Amniotic epithelial cell (primary cell): ENCODE results near the gene LRRC74B.
"Not testable (repeated sequence)": the region's sequence is repeated elsewhere in the genome, so short reads cannot be mapped to it uniquely, and the experiment has no call there.

Source experiments
- DNase-seq: peaks from one replicate; pipeline ENCODE4 v3.0.0-alpha.2; 2010; ENCODE audit warnings: low read depth

The LRRC74B gene

GRCh38 chr22:21045585-21046294 is at the start of gene LRRC74B:
Gene LRRC74B, plus strand, starts transcription at chr22:21045946. Its CDS starts 41 bp downstream, at chr22:21045987.
- peak; percentile 92 for DNase-seq

DNA sequence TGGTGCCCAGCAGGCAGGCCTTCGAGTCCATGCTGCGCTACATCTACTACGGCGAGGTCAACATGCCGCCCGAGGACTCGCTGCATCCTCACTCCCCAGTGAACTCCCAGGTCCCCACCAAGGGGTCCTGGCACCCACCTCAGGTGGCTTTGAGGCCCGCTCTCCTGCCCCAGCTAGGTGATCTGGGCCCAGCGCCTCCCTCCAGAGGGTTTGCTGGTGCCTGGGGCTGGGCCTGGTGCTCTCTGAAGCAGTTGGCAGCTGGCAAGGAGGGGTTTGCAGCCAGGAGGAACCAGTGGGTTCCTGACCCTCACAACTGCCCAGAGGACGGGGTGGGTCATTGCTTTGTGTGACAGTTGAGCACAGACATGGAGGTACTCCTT is 49.7 kb upstream of the LRRC74B start:
- no peak for DNase-seq

DNA sequence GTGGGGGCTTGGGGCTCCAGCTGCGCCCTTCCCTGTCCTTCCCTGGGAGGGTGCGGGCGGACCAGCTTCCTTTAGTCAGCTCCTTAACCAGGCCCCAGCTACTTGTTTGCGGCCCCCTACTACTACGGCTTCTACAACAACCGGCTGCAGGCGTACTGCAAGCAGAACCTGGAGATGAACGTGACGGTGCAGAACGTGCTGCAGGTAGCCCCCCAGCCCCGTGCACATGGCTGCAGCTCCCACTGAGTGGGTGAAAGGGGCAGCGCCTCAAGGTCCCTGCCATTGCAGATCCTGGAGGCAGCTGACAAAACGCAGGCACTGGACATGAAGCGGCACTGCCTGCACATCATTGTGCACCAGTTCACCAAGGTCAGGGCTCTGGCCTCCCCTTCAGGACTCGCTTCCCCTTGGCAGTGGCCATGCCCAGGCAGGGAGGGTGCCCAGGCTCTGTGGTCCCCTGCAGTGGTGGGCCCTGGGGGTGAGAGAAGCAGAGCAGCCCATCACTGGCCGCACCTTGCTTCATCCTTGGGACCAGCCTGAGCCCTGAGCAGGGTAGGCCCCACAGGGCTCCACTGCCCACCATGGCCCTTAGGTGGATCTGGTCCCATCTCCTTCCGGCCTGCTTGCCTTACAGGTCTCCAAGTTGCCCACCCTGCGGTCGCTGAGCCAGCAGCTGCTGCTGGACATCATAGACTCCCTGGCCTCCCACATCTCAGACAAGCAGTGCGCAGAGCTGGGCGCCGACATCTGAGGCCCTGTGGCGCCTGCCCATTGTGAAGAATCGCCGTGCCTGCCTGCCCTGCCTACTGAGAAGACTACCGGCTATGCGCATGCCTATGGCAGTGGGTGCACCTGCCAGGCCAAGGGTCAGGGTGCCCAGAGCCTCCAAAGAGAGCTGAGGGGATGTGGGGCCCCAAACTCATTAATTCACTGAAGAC is 48.9 kb upstream of the LRRC74B start:
- no peak for DNase-seq

GRCh38 chr22:20997536-20998257 is 48.0 kb upstream of the LRRC74B start:
- no peak for DNase-seq

GRCh38 chr22:20998411-20999336 is 47.1 kb upstream of the LRRC74B start:
- DNase-seq, result peak; percentile 24

GRCh38 chr22:20999350-21000206 is 46.2 kb upstream of the LRRC74B start:
- no peak for DNase-seq

DNA sequence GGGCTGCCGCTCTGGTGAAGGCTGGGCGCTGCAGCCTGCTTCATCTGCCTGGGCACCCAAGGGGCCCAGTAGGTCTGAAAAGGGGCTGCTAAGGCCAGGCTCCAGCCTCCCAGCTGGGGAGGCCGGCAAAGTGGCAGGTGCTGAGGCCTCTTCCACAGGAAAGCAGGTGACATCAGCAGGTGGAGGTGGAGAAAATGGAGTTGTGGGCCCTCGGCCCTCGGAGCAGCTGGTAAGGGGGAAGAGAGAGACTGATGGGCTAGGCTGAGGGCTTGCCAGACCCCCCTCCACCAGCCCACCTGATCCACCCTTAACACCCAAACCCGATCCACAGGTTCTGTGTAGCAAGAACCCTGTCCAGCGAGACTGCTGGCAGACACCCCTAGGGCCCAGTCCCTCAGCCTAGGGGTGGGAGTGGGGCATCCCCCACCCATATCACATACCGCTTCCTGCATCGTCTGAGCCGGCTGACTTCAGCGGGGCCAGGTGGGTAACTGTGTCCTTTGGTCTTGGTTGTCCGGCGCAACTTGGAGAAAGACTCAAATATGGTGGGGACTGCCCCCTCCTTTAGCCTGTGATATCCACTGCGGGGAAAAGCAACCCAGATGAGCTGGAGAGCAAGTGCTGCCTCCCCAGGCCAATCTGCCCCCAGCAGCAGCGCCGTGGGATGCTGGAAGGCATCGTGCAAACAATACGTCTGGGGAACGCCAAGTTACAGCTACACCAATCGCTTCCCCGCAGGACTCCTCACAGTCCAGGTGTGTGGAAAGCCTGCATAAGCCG is 45.3 kb upstream of the LRRC74B start:
- no peak for DNase-seq

DNA sequence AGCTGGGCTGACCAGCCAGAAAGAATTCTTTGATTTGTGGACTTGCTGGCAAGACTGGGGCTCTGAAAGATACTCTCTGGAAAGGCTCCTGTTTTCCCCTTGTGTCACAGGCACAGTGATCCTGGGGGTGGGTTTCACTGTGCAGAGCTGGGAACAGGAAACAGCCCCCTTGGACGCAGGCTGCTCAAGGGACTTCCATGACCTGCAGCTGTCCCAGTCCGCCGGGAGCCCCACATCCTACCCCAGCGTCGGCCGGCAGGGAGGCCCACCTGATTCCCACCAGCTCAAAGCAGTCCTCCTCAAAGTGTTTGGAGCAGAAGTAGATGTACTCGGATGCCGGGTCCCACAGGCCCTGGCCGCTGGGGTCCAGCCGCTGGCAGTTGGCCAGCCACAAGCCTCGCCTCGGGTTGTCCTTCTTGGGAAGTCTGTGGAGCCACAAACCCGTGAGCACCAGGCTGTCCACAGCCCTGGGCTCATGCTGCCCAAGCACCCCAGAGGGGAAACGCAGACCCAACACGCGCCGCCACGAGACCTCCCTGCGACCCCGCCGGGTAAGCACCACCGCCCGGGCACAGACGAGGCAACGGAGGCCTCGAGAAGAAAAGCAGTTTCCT is 44.7 kb upstream of the LRRC74B start:
- no peak for DNase-seq

DNA sequence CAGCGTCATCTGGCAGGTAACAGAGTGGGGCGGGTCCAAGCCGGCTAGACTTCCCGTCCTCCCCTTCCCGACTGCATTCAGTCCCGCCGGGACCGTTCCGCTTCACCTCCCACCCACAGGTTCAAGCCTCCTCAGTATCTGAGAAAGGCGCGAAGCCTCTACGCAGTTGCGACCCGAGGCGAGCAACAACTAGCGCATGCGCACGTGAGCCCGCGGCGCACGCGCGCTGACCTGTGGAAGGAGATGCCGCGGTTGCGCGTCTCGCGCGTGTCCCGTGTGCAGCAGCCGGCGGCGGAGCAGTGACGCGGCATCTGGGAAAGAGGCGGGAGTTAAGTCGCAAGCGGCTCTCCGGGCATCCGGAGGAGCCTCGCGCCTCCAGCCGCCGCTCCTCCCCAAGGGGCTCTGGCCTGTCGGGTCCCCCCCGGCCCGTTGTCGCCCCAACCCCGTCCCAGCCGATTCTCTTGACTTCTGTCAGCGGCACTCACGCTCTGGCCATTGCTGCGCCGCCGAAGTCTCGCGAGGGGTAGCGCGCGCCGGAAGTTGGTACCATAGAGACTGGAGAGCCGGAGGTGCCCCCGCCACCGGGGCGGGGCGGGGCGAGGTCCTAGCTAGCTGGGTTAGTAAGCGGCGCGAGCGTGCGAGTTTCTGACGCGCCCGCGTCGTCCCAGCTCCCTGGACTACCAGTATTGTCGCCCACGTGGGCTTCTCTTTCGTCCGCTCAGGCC is 44.0 kb upstream of the LRRC74B start, which contains the start of gene THAP7:
Gene THAP7, minus strand, starts transcription at position 518 of the 725 bp plus-strand sequence. Its CDS starts 207 bp downstream, at position 311.
- DNase-seq, result peak; percentile 91

GRCh38 chr22:21003782-21004181 is 42.0 kb upstream of the LRRC74B start:
- DNase-seq, result no peak

DNA sequence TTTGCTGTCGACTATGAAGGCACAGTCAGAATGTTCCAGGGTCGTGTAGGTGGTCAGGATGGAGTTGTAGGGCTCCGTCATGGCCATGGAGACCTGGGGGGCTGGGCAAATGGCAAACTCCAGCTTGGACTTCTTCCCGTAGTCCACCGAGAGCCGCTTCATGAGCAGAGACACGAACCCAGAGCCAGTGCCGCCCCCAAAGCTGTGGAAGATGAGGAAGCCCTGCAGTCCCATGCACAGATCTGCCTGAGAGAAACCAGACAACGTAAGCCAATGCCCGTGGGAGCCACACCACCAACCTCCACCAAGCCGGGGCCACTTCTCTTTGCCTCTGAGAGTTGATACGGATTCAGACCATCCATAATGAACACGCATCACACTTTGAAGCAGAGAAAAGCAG is 36.5 kb upstream of the LRRC74B start:
- not testable (repeated sequence) for DNase-seq

DNA sequence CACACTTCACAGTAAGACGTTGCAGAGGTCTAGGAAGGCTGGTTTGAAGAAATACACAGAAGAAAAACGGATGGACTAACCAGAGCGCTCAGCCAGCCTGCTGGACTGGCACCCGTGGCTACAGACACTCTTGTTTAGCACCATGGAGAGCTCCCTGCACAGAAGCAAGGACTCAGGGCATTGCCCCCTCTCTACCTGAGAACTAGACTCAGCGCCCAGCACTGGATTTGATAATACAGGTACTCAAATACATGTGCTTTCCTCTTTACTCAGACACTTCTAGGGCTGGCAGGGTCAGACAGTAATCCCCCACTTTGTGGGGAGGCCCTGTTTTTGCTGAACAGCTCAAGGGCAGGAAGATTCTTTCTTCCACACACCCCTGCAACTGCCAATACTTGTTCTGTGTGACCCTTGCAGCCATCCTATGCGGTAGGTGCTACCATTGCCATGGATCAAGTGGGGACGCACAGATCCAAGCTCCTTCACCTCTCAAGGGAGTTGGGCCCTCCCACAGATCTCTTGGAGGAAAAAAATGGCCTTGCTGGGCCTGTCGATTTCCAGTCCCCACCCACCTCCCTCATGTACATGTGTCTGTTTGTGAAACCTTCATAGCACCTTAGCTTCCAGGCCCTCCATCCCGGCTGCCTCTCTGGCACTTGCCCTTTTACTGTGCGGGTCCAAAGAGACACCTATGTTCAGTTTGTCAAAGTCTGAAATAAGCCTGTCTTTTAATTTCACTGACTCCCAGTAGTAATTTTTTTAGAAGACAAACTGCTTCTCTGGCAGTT is 35.9 kb upstream of the LRRC74B start:
- DNase-seq, result peak; percentile 70

GRCh38 chr22:21010426-21011113 is 35.2 kb upstream of the LRRC74B start:
- DNase-seq, result no peak

DNA sequence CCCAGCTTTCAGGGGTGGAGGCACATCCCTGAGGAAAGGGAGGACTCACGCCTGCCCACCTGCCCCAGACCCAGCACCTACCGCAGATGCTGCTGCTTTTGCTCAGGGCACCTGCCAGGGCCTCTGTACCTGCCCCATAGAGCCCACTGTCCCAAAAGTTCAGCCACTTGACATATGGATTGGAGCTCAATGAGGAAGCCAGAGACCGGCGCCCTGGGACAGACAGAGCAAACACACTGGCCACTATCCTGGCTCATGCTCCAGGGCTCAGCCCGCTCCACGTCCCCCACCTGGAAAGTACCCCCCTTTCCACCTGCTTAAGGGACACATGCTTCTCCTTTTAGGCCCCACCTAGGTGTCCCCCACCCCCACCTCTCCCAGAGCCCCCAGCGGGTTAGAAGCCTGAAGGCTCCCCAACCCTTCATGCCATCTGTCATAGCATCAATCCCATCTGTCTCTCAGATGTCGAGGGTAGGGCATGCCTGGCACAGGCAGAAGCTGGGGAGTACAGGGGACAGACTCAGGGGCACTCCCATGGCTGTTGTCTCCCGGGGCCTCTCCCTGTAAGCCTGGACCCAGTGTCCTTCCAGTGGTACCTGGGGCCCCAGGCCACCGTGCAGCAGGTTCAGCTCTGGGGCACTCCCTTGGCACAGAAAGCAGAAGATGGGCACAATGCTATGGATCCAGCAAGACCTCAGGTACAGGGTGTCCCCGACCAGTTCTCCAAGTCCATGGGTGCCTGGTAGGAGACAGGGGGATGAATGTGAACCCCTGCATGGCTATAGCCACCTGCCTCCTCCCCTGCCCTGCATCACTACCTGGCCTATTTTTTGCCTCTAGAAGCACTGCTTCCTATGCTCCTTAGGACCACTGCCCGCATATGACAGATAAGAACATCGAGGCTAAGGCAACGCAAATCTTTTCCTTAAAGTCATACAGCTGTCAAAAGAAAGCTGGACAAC is 33.0 kb upstream of the LRRC74B start:
- DNase-seq, result no peak

- no peak for DNase-seq
Measured at GRCh38 chr22:21013657-21014201, 32.0 kb upstream of the LRRC74B start.
